Prostate gland (tissue), 2 donors: ENCODE data around the gene CACNA1B.

Experiments
- CTCF ChIP-seq, 4 experiments: fragments of 200-600 bp in 2 of 4; fragments of 450-650 bp in 2 of 4; sonication (generic) in 2 of 4; IDR thresholded peaks; 1 replicate in 3 of 4; 2 replicates in 1 of 4; pipeline ENCODE4 v1.5.1; 2016 to 2019; ENCODE audit warnings: antibody characterized with exemption in 4 of 4, mild to moderate bottlenecking in 2 of 4, moderate library complexity in 2 of 4
- POLR2A ChIP-seq: fragments of 450-650 bp; IDR thresholded peaks from one replicate; pipeline ENCODE4 v1.6.1; 2016; ENCODE audit warnings: antibody characterized with exemption, mild to moderate bottlenecking

GRCh38 chr9:137956688-137957385 is 79.3 kb downstream of the CACNA1B start:
- TF ChIP-seq CTCF (IDR thresholded peaks at IDR 0.05) (no peak), POLR2A (no peak)
